Stimulated activated CD4-positive, alpha-beta T cell treated with anti-CD3 and anti-CD28 coated beads, Interleukin-4, amount 100 ng/mL, for 24 hours (primary cell): Measurements from ENCODE around the gene USP1.

Source experiments
- DNase-seq: peaks from one replicate; pipeline ENCODE4 v3.0.0-alpha.2; 2020

USP1 gene

GRCh38 chr1:62428351-62428750, 8.5 kb upstream of the USP1 start:
- DNase-seq: no peak

- no peak for DNase-seq
Observed at GRCh38 chr1:62429581-62429980, 7.3 kb upstream of the USP1 start.

- DNase-seq: no peak
Observed at GRCh38 chr1:62433861-62434617, 2.8 kb upstream of the USP1 start.

- no peak for DNase-seq
Observed at GRCh38 chr1:62434618-62435001, 2.2 kb upstream of the USP1 start.

- DNase-seq: no peak
Observed at GRCh38 chr1:62435231-62436038, 1.4 kb upstream of the USP1 start.

- no peak for DNase-seq
Observed at GRCh38 chr1:62436039-62436465, 797 bp upstream of the USP1 start.

- peak; percentile 40 for DNase-seq
Observed at GRCh38 chr1:62437273-62437940, 558 bp downstream of the USP1 start.

- DNase-seq: no peak
Observed at GRCh38 chr1:62438163-62438562, 1.3 kb downstream of the USP1 start.

GRCh38 chr1:62439652-62440371, 3.0 kb downstream of the USP1 start:
- no peak for DNase-seq

- no peak for DNase-seq
Observed at GRCh38 chr1:62444701-62445100, 7.9 kb downstream of the USP1 start.

GRCh38 chr1:62448221-62448933, 11.5 kb downstream of the USP1 start:
- DNase-seq: no peak

- no peak for DNase-seq
Observed at GRCh38 chr1:62450301-62450700, 13.5 kb downstream of the USP1 start.

GRCh38 chr1:62452951-62453350, 16.1 kb downstream of the USP1 start:
- no peak for DNase-seq

- no peak for DNase-seq
Observed at GRCh38 chr1:62457955-62458354, 21.1 kb downstream of the USP1 start.

GRCh38 chr1:62462370-62462769, 25.5 kb downstream of the USP1 start:
- no peak for DNase-seq

- no peak for DNase-seq
Observed at GRCh38 chr1:62467092-62467491, 30.2 kb downstream of the USP1 start.

GRCh38 chr1:62476525-62477219, 39.8 kb downstream of the USP1 start:
- no peak for DNase-seq

- DNase-seq: no peak
Observed at GRCh38 chr1:62481681-62482080, 44.8 kb downstream of the USP1 start.

GRCh38 chr1:62484824-62485468, 48.1 kb downstream of the USP1 start:
- DNase-seq: no peak

- DNase-seq: no peak
Observed at GRCh38 chr1:62487956-62488355, 51.1 kb downstream of the USP1 start.

GRCh38 chr1:62492521-62492920, 55.7 kb downstream of the USP1 start:
- no peak for DNase-seq
